ENCODE data around the gene OTOP3.

DNA sequence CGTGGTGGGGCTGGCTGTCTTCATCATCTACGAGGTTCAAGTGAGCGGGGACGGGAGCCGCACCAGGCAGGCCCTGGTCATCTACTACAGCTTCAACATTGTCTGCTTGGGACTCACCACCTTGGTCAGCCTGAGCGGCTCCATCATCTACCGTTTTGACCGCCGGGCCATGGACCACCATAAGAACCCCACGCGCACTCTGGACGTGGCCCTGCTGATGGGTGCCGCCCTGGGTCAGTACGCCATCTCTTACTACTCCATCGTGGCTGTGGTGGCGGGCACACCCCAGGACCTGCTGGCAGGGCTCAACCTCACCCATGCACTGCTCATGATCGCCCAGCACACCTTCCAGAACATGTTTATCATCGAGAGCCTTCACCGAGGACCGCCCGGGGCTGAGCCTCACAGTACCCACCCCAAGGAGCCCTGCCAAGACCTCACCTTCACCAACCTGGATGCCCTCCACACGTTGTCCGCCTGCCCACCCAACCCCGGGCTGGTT lies 5.1 kb upstream of the OTOP3 start:
- TF ChIP-seq CTCF (conservative IDR thresholded peaks at IDR 0.05) (no peak), ZFX (IDR thresholded peaks at IDR 0.05) (no peak)
